GM12801 (cell line): ENCODE measurements around the gene TMCC2.

Source experiments
- TF ChIP-seq, protein P1 (sequence below): IDR thresholded peaks from one replicate; pipeline ENCODE4 v1.5.1; 2011; ENCODE audit warnings: control low read depth; ENCODE audit not compliant: insufficient read length; ENCODE audit errors: extremely low read depth

TMCC2 gene

DNA sequence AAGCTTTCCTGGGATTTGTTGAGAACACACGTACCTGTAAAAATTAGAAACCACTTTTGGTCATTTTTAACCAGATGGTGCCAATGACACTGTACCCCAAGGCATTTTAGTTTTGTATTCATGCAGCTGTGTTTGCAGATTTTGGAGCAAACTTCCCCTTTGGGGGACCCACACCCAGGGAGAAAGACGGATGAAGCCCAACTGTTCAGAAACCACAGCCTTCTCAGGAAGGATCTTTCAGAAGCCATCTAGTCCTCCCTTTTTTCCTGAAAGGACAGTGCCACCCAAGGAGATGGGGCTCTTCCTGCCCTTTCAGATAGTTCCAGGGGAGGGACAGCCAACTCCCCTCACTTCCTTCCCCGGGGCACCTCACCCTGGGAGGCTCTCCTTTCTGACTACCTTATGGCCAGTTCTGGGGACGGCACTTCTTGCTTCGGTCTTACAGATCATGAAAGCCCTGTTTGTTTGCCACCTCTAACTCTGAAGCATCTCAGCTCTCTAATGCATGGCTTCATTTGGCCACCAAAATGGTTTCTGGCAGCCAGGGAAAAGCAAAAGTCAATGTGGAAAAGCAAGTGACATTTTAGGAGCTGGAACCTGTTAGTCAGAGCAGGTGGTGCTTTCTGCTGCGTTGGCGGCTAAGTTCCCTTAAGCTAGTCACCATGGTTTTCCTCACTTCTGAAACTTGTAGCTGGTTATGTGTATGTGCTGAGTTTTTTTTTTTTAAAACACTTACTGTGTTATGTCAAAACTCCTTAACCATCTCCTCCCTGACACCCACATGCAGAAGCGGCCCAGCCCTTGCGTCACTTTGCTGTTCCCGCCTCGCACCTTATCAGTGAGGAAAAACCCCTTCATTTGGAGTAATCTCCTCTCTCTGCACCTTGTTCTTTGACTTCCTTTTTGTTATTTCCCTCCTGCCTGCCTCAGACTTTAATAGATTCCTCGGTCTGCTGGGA, 10.1 kb downstream of the TMCC2 start:
- TF ChIP-seq, protein P1, sequence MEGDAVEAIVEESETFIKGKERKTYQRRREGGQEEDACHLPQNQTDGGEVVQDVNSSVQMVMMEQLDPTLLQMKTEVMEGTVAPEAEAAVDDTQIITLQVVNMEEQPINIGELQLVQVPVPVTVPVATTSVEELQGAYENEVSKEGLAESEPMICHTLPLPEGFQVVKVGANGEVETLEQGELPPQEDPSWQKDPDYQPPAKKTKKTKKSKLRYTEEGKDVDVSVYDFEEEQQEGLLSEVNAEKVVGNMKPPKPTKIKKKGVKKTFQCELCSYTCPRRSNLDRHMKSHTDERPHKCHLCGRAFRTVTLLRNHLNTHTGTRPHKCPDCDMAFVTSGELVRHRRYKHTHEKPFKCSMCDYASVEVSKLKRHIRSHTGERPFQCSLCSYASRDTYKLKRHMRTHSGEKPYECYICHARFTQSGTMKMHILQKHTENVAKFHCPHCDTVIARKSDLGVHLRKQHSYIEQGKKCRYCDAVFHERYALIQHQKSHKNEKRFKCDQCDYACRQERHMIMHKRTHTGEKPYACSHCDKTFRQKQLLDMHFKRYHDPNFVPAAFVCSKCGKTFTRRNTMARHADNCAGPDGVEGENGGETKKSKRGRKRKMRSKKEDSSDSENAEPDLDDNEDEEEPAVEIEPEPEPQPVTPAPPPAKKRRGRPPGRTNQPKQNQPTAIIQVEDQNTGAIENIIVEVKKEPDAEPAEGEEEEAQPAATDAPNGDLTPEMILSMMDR: no peak

DNA sequence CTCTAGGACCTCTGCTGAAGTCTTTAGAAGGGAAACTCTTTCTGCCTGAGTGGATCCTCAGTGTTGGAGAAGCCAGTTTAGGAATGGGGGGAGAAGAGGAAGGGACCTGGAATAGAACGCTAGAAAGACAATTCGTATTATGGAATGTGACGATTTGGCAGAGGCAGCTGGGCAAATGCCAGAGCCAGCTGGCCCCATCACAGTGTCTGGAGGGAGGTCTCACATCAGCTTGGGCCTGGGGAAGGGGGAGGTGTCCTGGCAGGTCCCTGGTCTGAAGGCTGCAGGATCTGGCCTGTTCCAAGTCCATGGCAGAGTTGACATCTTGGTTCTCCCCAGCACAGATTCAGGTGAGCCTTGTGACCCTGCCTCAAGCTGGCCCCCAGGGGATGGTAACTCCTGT, 11.3 kb downstream of the TMCC2 start:
- TF ChIP-seq, protein P1: no peak

DNA sequence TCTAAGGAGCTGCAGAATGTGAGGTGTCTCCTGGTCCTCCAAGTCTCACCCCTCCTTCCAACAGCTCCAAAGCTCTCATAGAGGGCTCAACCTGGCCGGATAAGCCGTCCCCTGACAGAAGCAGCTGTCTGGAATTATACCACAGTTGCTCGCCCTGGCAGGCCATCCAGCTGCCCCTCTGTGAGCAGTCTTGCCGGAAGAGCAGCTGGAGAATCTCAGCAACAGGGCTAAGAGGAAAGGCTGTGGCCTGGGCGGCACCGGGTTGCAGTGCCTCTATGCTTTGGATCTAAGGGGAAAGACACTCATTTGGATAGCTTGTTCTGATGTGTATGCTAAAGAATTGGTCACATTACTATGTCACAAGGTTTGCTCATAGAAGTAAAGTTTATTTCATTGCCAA, 12.4 kb downstream of the TMCC2 start:
- TF ChIP-seq, protein P1: no peak

- TF ChIP-seq, protein P1: no peak
Observed at GRCh38 chr1:205240569-205240968, 12.8 kb downstream of the TMCC2 start.

GRCh38 chr1:205241366-205242030, 13.8 kb downstream of the TMCC2 start:
- TF ChIP-seq, protein P1: no peak

- TF ChIP-seq, protein P1: no peak
Observed at GRCh38 chr1:205243350-205244191, 15.8 kb downstream of the TMCC2 start.

GRCh38 chr1:205244384-205244783, 16.6 kb downstream of the TMCC2 start:
- TF ChIP-seq, protein P1: no peak
